GM12891 (cell line): ENCODE data around the gene PPP1R14C.

ENCODE experiments used
- POLR2A ChIP-seq: IDR thresholded peaks from 2 replicates; pipeline ENCODE4 v1.6.1; 2011; ENCODE audit warnings: low read depth, low read length, control low read depth
- POLR2AphosphoS5 ChIP-seq: IDR thresholded peaks from 2 replicates; pipeline ENCODE4 v1.6.1; 2011; ENCODE audit warnings: low read depth, low read length, control low read depth
- TAF1 ChIP-seq: IDR thresholded peaks from 2 replicates; pipeline ENCODE4 v1.6.1; 2011; ENCODE audit warnings: low read depth, low read length, control low read depth

DNA sequence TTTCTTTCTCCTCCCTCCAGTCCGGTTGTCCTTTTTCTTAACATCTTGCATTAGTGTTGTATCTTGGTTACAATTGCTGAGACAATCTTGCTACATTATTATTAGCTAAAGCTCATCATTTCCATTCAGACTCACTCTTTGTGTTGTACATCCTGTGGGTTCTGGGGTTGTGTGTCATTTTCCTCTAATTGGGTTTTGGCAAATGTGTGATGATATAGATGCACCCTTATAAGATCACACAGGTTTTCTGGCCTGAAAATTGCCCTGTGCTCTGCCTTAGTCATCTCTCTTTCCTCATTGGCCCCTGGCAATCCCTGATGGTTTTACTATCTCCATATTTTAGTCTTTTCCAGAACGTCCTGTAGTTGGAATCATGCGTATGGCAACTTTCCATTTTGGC lies 60.1 kb downstream of the PPP1R14C start:
- no peak for TF ChIP-seq POLR2A
- no peak for TF ChIP-seq TAF1
- TF ChIP-seq POLR2AphosphoS5 = no peak
